Measurements from ENCODE around the gene TMA7. TPM values are rescaled to one million over a fixed set of nuclear protein-coding genes. Genes with fewer than 3 reads are reported as not detected.
"Not testable (repeated sequence)": the region's sequence is repeated elsewhere in the genome, so short reads cannot be mapped to it uniquely, and the experiment has no call there.

The TMA7 gene
- total RNA-seq: 100 to 1,000 TPM; 402 to 429 TPM

GRCh38 chr3:48439820-48440589 lies at the start of gene TMA7, which contains the start of gene CCDC51:
Gene TMA7, plus strand, starts transcription at chr3:48440257. Its CDS starts 40 bp downstream, at chr3:48440297.
Gene CCDC51, minus strand, starts transcription at chr3:48440119. Its CDS starts 4,991 bp downstream, at chr3:48435128.
- CTCF ChIA-PET: interaction anchor here (1.0 to 1.9 kb wide), 9 partner anchors 14 to 195 kb away, joined by 4 to 11 read pairs (median 5); partner anchors contain the start of gene SLC26A6
- POLR2A ChIA-PET: interaction anchor here (0.7 to 1.1 kb wide), 5 partner anchors 23 to 166 kb away, joined by 3 to 5 read pairs (median 4); partner anchors contain the start of gene PFKFB4

GRCh38 chr3:48394391-48394790 lies 45.7 kb upstream of the TMA7 start:
- ChIA-PET POLR2A (no interaction called here), CTCF (interaction anchor here (0.7 kb wide), 1 partner anchor 155 kb away, joined by 3 read pairs; no protein-coding TSS in a partner anchor)

GRCh38 chr3:48395714-48396113 lies 44.3 kb upstream of the TMA7 start:
- CTCF ChIA-PET: interaction anchor here (1.0 to 1.1 kb wide), 2 partner anchors 40 to 344 kb away, joined by 4 read pairs; no protein-coding TSS in a partner anchor
- POLR2A ChIA-PET: no interaction called here

GRCh38 chr3:48397767-48398681 lies 42.0 kb upstream of the TMA7 start:
- ChIA-PET POLR2A (no interaction called here), CTCF (interaction anchor here (3.9 to 5.9 kb wide), 2 partner anchors 38 to 151 kb away, joined by 33 to 81 read pairs; no protein-coding TSS in a partner anchor)

- CTCF ChIA-PET: interaction anchor here (3.9 to 5.9 kb wide), 2 partner anchors 38 to 150 kb away, joined by 33 to 81 read pairs; no protein-coding TSS in a partner anchor
- POLR2A ChIA-PET: no interaction called here
Observed at GRCh38 chr3:48398701-48399386, 41.2 kb upstream of the TMA7 start.

- CTCF ChIA-PET: interaction anchor here (1.2 to 5.9 kb wide), 7 partner anchors 12 to 150 kb away, joined by 4 to 81 read pairs (median 8); no protein-coding TSS in a partner anchor
- POLR2A ChIA-PET: no interaction called here
Observed at GRCh38 chr3:48399387-48400172, 40.5 kb upstream of the TMA7 start.

GRCh38 chr3:48400824-48401433 lies 39.1 kb upstream of the TMA7 start:
- CTCF ChIA-PET: interaction anchor here (0.6 to 5.9 kb wide), 35 partner anchors 11 to 235 kb away, joined by 3 to 81 read pairs (median 4); partner anchors contain the start of genes CCDC51, NME6, PFKFB4 and PLXNB1
- POLR2A ChIA-PET: interaction anchor here (0.6 to 0.7 kb wide), 2 partner anchors 35 to 621 kb away, joined by 3 read pairs; no protein-coding TSS in a partner anchor

- POLR2A ChIA-PET: not testable (repeated sequence)
- CTCF ChIA-PET: interaction anchor here (0.6 to 5.9 kb wide), 27 partner anchors 10 to 234 kb away, joined by 3 to 81 read pairs (median 5); partner anchors contain the start of genes CCDC51, NME6, PFKFB4 and PLXNB1
Observed at GRCh38 chr3:48401434-48401901, 38.6 kb upstream of the TMA7 start.

- POLR2A ChIA-PET: no interaction called here
- CTCF ChIA-PET: interaction anchor here (0.8 to 5.9 kb wide), 4 partner anchors 9 to 152 kb away, joined by 4 to 81 read pairs (median 8); no protein-coding TSS in a partner anchor
Observed at GRCh38 chr3:48402281-48402732, 37.8 kb upstream of the TMA7 start.

GRCh38 chr3:48402907-48403306 lies 37.1 kb upstream of the TMA7 start:
- ChIA-PET POLR2A (no interaction called here), CTCF (interaction anchor here (0.8 to 5.9 kb wide), 2 partner anchors 33 to 99 kb away, joined by 4 to 81 read pairs; no protein-coding TSS in a partner anchor)

- CTCF ChIA-PET: interaction anchor here (0.9 to 5.9 kb wide), 4 partner anchors 33 to 130 kb away, joined by 3 to 81 read pairs (median 3); no protein-coding TSS in a partner anchor
- POLR2A ChIA-PET: no interaction called here
Observed at GRCh38 chr3:48403533-48404439, 36.3 kb upstream of the TMA7 start.

- ChIA-PET CTCF (interaction anchor here (0.9 to 1.2 kb wide), 3 partner anchors 32 to 131 kb away, joined by 3 read pairs; no protein-coding TSS in a partner anchor), POLR2A (no interaction called here)
Observed at GRCh38 chr3:48404440-48405342, 35.4 kb upstream of the TMA7 start.

- ChIA-PET POLR2A (no interaction called here), CTCF (interaction anchor here (1.1 to 1.2 kb wide), 2 partner anchors 31 to 125 kb away, joined by 3 read pairs; no protein-coding TSS in a partner anchor)
Observed at GRCh38 chr3:48405343-48405881, 34.6 kb upstream of the TMA7 start.

GRCh38 chr3:48405971-48406370 lies 34.1 kb upstream of the TMA7 start:
- POLR2A ChIA-PET: no interaction called here
- CTCF ChIA-PET: no interaction called here
